Esophagus mucosa (tissue), 1 donor: ENCODE results near the gene ST3GAL4. TPM values are rescaled to one million over a fixed set of nuclear protein-coding genes. Genes with fewer than 3 reads are reported as not detected.

Experiments
- ATAC-seq: fragments of 200-7000 bp; cut with Tn5 transposase; one replicate; pipeline ENCODE4 v1.9.1; 2020
- total RNA-seq: library from RNA; stranded (reverse); gene quantifications from one replicate; pipeline ENCODE4 v1.2.4, GENCODE V29; 2023
- donor health status: DM: yes; HTN: yes; CAD: no.

Gene ST3GAL4
- total RNA-seq, 1 donor from 2014 or later: 54.2 TPM

DNA sequence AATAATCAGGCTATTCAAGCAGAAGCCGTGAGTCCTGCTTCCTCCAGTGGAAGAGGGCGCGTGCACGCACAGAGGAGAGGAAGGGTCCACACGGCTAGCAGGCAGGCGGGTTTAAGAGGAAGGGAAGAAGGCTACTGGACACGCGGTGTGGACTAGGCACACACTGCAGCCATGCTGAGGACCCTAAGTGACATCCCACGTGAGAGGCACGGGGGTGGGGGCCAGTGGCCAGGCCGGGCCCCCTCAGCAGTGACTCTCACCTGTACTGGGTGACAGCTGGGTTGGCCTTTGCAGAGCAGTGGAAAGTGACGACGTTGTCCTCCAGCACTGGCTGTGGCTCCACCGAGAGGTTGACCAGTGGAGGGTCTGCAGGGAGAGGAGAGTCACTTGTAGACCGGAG is 100.6 kb downstream of the ST3GAL4 start:
- ATAC-seq: no peak

DNA sequence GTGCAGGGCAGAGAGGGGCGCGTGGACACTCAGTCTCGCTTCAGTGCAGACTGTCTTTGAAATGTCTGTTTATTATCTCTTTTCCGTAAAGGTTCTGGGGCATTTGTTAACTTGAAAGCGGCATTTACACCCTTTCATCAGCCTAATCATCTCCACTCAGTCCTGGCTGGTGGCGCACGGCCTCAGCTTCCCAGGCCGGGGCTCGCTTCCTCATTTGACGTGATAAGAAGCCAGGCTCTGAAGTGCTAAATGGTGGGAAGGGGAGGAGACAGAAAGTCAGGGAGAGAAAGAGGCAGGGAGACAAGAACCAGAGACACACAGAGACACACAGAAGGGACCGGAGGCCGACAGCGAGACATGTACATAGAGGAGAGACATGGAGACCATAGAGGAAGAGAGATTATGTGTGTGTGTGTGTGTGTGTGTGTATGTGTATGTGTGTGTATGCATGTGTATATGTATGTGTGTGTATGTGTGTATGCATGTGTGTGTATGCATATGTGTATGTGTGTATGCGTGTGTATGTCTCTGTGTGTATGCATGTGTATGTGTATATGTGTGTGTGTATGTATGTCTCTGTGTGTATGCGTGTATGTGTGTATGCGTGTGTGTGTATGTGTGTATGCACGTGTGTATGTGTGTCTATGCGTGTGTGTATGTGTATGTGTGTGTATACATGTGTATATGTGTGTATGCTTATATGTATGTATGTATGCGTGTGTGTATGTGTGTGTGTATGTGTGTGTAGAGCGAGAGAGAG is 101.5 kb downstream of the ST3GAL4 start:
- ATAC-seq: no peak

DNA sequence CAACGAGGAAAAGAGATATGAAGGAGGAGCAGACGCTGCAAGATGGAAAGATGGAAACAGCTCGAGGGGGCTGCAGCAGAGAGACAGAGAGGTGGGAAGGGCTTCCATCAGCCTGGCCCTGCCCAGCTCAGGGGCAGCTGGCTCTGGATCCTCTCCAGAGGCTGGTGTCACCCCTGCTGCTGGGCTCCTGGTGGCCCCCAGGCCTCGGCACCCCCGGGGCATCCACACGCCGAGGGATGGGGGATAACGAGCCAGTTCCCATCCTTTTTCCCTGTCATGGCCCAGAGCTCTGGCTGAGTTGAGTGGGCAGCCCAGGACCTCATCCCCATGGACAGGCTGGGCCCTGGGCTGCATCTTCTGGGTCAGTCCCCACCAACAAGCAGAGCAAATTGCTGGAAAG is 102.3 kb downstream of the ST3GAL4 start:
- ATAC-seq: no peak

- ATAC-seq: no peak
These were observed 104.3 kb downstream of the ST3GAL4 start for GRCh38 chr11:126459691-126460281.

GRCh38 chr11:126460417-126461095 is 105.1 kb downstream of the ST3GAL4 start:
- ATAC-seq: no peak

GRCh38 chr11:126461096-126461440 is 105.6 kb downstream of the ST3GAL4 start:
- no peak for ATAC-seq

DNA sequence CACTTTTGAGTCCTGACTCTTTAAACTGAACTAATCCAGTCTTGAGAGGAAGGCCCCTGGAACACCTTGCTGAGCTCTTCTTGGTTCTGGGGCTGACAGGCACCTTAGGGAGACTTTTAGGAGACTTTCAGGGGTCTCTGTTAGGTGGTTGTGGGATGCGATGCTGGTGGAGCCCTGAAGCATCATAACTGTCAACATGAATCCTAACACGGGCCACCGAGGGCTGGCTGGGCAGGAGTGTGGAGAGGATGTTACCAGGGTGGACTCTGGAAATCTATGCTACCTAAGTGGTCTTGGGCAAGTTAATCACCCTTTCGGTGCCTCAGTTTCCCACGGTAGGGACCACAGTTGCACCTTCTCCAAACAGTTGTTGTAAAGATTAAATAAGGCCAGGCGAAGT is 106.5 kb downstream of the ST3GAL4 start:
- ATAC-seq: no peak

DNA sequence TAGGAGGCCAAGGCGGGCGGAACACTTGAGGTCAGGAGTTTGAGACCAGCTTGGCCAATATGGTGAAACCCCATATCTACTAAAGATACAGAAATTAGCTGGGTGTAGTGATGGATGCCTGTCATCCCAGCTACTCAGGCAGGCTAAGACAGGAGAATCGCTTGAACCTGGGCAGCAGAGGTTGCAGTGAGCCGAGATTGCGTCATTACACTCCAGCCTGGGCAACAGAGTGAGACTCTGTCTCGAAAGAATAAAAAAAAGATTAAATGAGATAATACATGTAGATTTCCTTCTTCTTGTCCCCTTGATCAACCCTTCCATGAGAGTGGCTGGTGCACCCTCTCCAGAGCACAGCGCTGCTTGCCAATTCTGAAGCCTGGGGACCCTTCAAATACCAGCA is 106.9 kb downstream of the ST3GAL4 start:
- ATAC-seq: no peak

Other genes starting within 250 kb of the ST3GAL4 start
- 18.3 TPM for gene RPUSD4, start 144.0 kb upstream of the ST3GAL4 start, total RNA-seq
- gene FAM118B, start 143.9 kb upstream of the ST3GAL4 start, total RNA-seq: 6.6 TPM
- 49.0 TPM for gene SRPRA, start 86.8 kb upstream of the ST3GAL4 start, total RNA-seq
- 13.2 TPM for gene FOXRED1, start 86.5 kb upstream of the ST3GAL4 start, total RNA-seq
- 5.8 TPM for gene TIRAP, start 72.6 kb upstream of the ST3GAL4 start, total RNA-seq
- gene DCPS, start 51.6 kb upstream of the ST3GAL4 start, total RNA-seq: 17.4 TPM